Bone marrow (tissue), 2 donors: Measurements from ENCODE around the gene FRY.

ENCODE experiments used
- DNase-seq, 2 donors: peaks; one replicate each; lab custom pipeline; 2025; lab: John Stamatoyannopoulos, UW

FRY gene

DNA sequence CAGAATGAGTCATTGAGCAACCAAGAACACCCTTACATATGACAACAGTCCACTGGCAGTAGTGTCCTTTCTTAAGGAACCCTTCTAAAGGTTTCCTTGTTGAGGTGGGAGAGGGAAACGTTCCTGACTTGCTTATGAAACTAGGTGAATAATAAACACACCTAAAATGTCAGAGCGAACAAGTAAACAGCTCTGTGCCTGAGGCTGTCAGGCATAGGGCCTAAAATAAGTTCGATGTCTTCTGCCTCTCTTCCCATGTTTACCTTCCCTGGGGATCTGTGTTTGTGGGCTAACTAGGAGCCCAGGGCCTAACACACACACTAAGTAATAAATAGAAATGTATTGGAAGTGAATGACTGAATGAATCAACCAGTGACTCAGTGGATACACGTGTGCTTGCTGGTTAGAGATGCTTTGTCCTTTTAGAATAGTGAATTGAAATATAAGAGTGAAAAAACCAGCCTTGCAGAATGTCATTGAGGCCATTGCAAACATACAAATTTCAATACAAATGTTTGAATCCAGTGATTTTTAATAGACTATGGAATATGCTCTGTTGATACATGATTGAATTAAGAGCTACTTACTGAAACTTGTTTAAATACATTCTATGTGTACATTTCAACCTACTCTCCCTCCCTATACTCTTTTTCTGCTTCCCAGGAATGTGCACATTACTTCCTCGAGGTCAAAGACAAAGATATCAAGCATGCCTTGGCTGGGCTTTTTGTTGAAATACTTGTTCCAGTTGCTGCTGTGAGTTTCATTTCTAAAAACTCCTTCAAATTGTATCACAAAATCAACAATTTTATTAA lies 102.9 kb downstream of the FRY start:
- DNase-seq: no peak

- no peak for DNase-seq
Measured at GRCh38 chr13:32135056-32135390, 103.4 kb downstream of the FRY start.

DNA sequence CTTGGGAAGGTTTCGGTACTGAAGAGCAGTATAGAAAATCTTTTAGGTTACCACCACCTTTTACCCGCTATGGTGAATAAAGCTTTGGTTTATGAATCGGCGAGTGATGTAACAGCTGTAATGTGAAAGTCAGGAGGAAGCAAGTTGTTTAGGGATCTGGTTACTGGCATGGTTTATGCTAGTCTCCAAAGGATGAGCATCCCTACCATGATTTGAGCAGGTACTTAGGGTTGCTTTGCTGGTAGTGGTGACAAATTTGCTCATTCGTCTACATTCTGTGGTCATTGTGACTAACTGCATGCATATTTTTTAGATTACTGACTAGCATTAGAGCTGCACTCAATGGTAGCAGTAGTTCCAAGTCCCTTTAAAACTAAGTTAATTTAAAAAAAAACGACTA lies 104.1 kb downstream of the FRY start:
- no peak for DNase-seq

DNA sequence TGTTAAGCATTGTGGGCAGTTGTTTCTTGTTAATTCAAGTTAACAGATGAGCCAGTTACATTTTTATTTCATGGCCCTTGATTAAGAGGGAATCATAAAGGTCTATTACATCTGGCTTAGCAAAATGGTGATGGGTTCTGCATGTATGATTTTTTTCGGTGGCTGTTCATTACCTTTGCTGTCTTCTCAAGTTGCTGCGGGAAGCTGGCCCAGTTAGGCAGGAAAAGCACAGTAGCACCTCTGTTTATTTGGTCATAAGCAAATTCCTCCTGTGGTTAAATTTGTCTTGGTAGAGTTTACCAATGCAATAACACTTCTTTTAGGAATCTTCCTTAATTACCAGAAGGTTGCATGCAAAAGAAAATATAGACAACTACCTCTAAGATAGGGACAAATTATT lies 104.5 kb downstream of the FRY start:
- DNase-seq: no peak

- DNase-seq: no peak
Measured at GRCh38 chr13:32136716-32137115, 105.1 kb downstream of the FRY start.

DNA sequence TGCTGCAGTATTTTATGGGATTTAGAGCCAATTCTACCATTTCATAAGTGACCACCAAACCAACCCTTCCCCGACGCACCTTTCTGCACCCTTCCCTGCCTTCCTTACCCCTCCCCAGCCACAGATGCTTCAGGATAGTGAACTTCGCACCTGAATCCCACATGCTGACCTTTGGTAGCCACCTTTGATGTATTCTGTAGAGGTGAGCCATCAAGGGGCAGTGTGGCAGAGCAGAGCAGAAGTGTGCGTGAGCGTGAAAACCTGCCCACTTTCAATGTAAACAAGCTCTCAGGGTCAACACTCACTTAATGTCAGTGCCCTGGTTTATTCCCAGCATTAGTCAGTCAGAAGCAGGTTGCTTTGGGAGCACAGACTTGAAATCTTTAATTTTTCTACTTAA lies 107.7 kb downstream of the FRY start:
- no peak for DNase-seq

DNA sequence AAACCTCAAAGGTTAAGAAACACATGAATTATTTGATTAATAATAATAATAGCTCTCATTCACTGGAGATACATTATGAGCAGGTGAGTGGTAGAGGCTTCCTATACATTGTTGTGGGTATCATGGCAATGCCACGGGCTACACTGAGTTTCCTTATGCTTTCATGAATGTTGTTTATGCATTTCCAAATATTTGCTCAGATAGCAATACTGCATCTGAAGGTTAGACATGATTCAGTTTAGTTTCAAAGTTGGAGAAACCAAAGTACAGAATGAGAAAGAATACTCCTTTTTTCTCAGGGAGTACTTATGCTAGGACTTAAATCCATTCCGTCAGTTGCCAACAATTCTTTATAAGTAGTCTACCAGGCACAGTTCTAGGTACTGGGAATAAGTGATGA lies 108.5 kb downstream of the FRY start:
- no peak for DNase-seq

- no peak for DNase-seq
Measured at GRCh38 chr13:32141462-32141861, 109.9 kb downstream of the FRY start.

DNA sequence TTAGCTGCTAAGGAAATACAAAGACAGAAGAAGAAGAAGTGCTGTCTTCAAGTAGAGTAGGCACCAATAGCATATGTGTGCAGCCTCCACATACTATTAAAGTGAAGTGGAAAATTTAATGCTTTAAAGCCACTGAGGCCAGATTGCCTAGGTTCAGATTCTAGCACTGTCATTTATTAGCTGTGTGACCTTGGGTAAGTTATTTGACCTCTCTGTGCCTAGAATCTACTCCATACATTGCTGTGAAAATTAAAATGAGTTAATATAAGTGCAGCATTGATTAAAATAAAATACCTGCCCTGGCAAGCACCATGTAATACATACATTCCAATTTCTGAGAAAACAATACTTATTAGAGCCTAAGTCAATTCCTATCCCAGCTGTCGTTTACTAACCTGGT lies 110.5 kb downstream of the FRY start:
- no peak for DNase-seq

- no peak for DNase-seq
Measured at GRCh38 chr13:32142956-32143375, 111.4 kb downstream of the FRY start.

- no peak for DNase-seq
Measured at GRCh38 chr13:32147193-32147592, 115.6 kb downstream of the FRY start.

DNA sequence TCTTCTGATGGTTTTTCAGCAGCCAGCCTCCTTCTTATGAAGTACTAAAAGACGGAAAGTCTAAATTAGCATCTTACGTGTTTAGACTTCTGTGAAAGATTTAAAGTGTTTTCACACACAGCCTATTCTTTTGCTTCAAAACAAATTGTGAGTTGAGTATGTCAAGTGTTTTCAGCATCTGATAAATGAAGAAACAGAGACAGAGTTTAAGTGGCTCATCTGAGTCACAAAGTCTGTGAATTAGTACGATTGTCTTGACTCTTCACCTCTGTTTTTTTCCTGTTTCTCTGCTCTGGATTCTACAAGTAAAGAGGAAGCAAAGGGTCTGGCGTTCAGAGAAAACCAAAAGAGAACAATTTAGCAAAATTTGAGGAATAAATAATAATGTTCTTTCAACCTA lies 116.4 kb downstream of the FRY start:
- peak in 1 of 2 donors; percentile 44 for DNase-seq

- DNase-seq: no peak
Measured at GRCh38 chr13:32150239-32150638, 118.7 kb downstream of the FRY start.

GRCh38 chr13:32150794-32151193 lies 119.2 kb downstream of the FRY start:
- DNase-seq: no peak

DNA sequence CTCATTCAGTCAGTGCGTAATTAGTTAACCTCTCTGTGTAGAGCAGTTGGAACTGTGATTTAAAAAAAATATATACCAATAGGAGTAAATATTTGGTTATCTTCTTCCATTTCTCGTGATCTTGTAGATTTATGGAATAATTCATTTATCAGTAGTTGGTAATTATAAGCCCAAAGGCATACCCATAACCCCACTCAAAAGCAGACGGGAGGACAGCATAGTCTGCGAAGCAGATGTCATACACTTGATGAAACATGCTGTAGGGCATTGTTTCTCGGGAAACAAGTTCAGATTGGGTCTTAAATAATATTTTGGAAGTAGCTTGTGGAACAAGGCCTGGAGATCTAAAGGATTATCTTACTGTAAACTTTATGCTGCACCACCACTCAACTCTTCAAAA lies 119.7 kb downstream of the FRY start:
- no peak for DNase-seq

DNA sequence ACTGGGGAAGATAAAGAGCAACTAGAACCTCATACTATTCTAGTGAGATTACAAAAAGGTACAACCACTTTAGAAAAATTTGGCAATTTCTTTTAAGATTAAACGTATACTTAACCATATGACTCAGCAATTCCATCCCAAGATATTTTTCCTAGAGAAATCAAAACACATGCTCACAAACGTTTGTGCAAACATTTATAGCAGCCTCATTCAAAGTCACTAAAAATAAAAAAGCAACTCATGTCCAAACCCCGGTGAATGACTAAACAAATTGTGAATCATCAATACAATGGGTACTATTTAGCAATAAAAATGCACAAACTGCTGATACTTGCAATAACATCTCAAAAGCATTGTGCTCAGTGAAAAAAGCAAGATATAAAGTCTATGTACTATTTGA lies 121.5 kb downstream of the FRY start:
- no peak for DNase-seq

GRCh38 chr13:32159137-32159869 lies 127.7 kb downstream of the FRY start:
- DNase-seq: no peak

GRCh38 chr13:32162395-32163005 lies 130.9 kb downstream of the FRY start:
- no peak for DNase-seq

DNA sequence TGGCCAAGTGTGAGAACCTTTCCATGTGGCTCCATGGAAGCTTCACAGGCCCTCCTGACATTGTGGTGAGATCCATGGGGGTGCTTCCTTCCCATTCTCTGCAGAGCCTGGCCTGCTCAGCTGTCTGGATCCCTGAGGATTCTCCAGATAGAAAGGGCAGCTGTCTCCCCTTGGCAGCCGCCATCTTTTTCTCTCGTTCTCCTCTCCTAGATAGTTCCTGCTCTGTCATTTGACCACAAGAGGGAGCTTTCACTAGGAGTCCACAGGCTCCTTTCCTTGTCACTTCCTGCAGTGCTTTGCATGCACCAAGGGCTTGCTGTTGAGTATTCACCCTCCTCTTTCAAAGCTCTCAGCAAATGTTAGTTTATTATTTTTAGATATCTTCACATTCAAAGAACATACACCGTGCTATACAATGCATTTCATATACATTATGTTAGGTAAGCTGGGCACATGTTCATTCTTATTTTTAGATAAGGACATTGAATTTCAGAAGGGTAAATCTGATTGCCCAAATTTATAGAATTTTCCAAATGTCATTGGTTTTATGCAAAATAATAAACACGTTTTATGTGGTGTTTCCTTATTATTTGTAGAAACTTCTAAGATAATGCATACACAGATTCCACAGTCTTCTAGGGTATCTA lies 133.2 kb downstream of the FRY start:
- peak in 1 of 2 donors; percentile 2 for DNase-seq

DNA sequence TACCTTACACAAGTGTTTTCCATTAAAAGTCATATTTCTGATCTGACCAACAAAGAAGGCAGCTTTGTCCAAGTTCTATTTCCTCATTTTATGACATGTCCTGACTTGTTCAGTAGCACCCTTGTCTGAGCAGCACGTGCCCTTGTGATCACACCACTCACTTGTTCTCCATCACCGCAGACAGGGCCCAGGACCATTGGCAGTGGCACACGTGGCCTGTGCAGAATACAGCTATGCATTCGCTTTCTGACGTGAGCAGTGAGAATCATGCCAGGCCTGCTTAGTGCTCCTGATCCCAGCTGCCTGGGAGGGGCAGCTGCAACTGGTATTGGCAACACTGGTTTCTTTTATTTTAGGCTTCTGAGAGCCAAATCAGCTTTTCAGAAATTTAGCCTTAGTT lies 134.2 kb downstream of the FRY start:
- no peak for DNase-seq

GRCh38 chr13:32168131-32168530 lies 136.6 kb downstream of the FRY start:
- no peak for DNase-seq

DNA sequence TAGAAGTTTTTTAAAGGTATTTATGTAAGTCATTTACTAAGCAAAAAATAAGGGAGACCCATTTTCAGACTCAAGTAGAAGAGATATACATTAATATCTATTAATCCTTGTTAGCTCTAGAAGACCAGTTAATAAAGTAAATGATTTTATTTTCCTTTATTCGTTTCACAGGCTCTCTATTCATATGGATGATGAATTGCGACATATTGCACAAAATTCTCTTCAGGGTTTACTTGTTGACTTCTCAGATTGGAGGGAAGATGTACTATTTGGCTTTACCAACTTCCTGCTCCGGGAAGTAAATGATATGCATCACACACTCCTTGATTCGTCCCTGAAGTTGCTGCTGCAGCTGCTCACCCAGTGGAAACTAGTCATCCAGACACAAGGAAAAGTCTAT lies 139.3 kb downstream of the FRY start:
- no peak for DNase-seq

- no peak for DNase-seq
Measured at GRCh38 chr13:32173881-32174280, 142.3 kb downstream of the FRY start.
